ENCODE measurements around the gene LRRC8A.

DNA sequence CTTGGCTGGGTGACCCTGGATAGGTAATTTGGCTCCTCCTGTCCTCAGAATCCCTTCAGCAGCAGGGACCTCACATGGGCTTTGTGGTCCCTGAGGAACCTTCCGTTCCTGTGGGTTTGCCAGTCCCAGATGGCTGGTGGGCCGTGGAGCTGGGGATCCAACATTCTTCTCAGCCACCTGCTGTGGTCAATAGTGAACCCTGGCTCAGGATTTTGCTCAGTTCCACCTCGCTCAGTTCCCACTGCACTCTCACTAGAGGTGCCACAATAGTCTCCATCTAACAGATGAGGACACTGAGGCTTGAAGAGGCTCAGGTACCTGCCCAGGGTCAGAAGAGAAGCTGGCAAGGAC lies 35.3 kb upstream of the LRRC8A start:
- TF ChIP-seq POLR2A (IDR thresholded peaks at IDR 0.05; ENCODE audit: insufficient read depth in 1 of 2, low read depth in 2 of 2, low read length in 2 of 2) (no peak), EP300 (IDR thresholded peaks at IDR 0.05; ENCODE audit: low read depth in 2 of 2, low read length in 2 of 2) (no peak), EP300 (CRISPR knock-in tag; IDR thresholded peaks at IDR 0.05; ENCODE audit: borderline replicate concordance) (no peak), SP1 (IDR thresholded peaks at IDR 0.05) (no peak), SP1 (CRISPR knock-in tag; IDR thresholded peaks at IDR 0.05) (no peak), GABPA (IDR thresholded peaks at IDR 0.05; ENCODE audit: low read depth, low read length) (no peak), GABPA (CRISPR knock-in tag; IDR thresholded peaks at IDR 0.05; ENCODE audit: low read depth) (no peak)
